Right atrium auricular region (tissue), 2 donors: ENCODE results near the gene CHST12. TPM values are rescaled to one million over a fixed set of nuclear protein-coding genes. Genes with fewer than 3 reads are reported as not detected.

ENCODE experiments used
- DNase-seq: peaks from one replicate; pipeline ENCODE4 v3.0.0-alpha.2; 2019; ENCODE audit warnings: low spot score
- H3K27ac ChIP-seq, 2 donors: fragments of 200-600 bp; sonication (generic); 1 replicate in 1 of 2; 2 replicates in 1 of 2; pipeline ENCODE4 v1.5.1; 2016 to 2019
- H3K27me3 ChIP-seq, 2 donors: fragments of 200-600 bp; sonication (generic); one replicate each; pipeline versions ENCODE4 v1.5.1 to v1.6.0; 2017 to 2019
- H3K36me3 ChIP-seq: fragments of 200-600 bp; sonication (generic); one replicate; pipeline ENCODE4 v1.5.1; 2016
- H3K4me1 ChIP-seq, 2 donors: fragments of 200-600 bp; sonication (generic); one replicate each; pipeline versions ENCODE4 v1.5.1 to v1.6.0; 2017 to 2019
- H3K4me3 ChIP-seq, 2 donors: fragments of 200-600 bp; sonication (generic); 1 replicate in 1 of 2; 2 replicates in 1 of 2; pipeline ENCODE4 v1.5.1; 2017 to 2019; ENCODE audit warnings: mild to moderate bottlenecking in 1 of 2, moderate library complexity in 1 of 2
- H3K9me3 ChIP-seq, 2 donors: fragments of 200-600 bp; sonication (generic); one replicate each; pipeline ENCODE4 v1.5.1; 2019
- CTCF ChIP-seq, 2 donors: fragments of 200-600 bp; sonication (generic); IDR thresholded peaks; one replicate each; pipeline ENCODE4 v1.5.1; 2019; ENCODE audit warnings: antibody characterized with exemption in 2 of 2
- total RNA-seq, 2 donors: library from RNA; depleted of rRNA; stranded (reverse); fragments of >200 nt; gene quantifications; one replicate each; pipeline ENCODE4 v1.1.0, GENCODE V29; 2016

CHST12 gene
- total RNA-seq, 2 donors from 2014 or later: 14.2 to 15.0 TPM

DNA sequence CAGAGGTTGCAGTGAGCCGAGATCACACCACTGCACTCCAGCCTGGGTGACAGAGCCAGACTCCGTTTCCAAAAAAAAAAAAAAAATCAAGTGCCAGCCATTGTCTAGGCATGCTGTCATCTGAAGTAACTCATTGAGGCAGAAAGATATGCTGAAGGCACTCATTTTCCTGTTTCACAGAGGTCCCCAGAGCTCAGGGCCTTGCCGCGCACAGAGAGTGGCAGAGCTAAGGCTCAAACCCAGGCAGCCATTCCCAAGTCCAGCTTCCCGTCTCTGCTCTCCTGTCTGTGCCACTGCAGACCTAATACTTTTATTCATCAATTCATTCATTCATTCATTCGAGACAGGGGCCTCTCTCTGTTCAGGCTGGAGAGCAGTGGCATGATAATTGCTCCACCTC is 69.3 kb downstream of the CHST12 start:
- Histone ChIP-seq H3K27ac (no peak overlapping the region), H3K4me1 (peaks cover 0 to 25% of the 10 kb centered on the region in 2 donors), H3K36me3 (no peaks in the 10 kb centered on the region), H3K27me3 (no peaks in the 10 kb centered on the region), H3K9me3 (no peaks in the 10 kb centered on the region), H3K4me3 (no peak overlapping the region)
- TF ChIP-seq CTCF (IDR thresholded peaks at IDR 0.05): no peak
- DNase-seq: no peak

DNA sequence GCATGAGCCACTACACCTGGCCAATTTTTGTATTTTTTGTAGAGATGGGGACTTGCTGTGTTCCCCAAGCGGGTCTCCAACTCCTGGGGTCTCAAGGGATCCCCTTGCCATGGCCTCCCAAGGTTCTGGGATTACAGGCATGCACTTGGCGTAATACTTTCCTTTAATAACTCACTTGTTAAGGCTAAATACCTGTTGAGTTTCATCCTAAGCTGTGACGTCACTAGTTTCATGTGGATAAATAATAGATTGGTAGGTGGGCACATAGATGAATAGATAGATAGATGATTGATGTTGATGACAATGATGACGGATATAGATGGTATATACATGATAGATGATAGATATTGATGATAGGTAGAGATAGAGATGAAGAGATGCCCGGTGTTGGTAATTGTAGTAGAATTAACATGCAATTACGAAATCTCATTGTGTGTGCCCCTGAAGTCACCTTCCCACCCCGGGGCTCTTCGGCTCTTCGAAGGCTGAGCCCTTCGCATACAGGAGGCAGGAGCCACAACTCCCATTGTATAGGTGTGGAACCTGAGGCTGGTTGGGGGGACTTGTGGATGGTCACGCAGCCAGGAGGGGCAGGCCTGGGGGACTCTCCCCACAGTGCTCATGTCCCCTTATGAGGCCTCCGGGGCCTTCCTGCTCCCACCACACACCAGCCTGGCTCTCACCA is 70.2 kb downstream of the CHST12 start:
- Histone ChIP-seq H3K27ac (no peak overlapping the region), H3K27me3 (no peaks in the 10 kb centered on the region), H3K9me3 (no peaks in the 10 kb centered on the region), H3K4me3 (no peak overlapping the region), H3K4me1 (peaks cover 0 to 33% of the 10 kb centered on the region in 2 donors), H3K36me3 (no peaks in the 10 kb centered on the region)
- TF ChIP-seq CTCF (IDR thresholded peaks at IDR 0.05): no peak
- no peak for DNase-seq

DNA sequence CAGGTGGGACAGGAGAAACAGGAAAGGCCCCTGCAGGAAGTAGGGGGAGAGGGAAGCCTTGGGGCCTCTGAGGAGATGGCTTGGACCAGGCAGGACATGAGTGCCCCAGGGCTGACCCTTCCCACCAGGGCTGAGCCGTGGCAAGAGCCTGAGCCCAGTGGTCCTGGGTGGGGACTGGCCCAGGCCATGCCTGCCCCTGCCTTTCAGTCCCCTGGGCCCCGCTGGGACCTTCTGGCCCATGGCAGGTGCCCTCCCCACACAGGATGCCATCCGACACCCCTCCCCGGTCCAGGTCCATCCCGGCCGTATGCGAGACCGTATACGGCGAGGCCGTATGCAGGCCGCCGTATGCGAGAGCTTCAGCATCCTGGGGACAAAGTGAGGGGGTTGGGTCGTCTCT is 70.8 kb downstream of the CHST12 start:
- no peak for DNase-seq
- no peak for TF ChIP-seq CTCF (IDR thresholded peaks at IDR 0.05)
- H3K4me1 ChIP-seq: peaks cover 0 to 34% of the 10 kb centered on the region in 2 donors
- H3K4me3 ChIP-seq: no peak overlapping the region
- no peaks in the 10 kb centered on the region for H3K27me3 ChIP-seq
- no peaks in the 10 kb centered on the region for H3K36me3 ChIP-seq
- no peaks in the 10 kb centered on the region for H3K9me3 ChIP-seq
- H3K27ac ChIP-seq: no peak overlapping the region

DNA sequence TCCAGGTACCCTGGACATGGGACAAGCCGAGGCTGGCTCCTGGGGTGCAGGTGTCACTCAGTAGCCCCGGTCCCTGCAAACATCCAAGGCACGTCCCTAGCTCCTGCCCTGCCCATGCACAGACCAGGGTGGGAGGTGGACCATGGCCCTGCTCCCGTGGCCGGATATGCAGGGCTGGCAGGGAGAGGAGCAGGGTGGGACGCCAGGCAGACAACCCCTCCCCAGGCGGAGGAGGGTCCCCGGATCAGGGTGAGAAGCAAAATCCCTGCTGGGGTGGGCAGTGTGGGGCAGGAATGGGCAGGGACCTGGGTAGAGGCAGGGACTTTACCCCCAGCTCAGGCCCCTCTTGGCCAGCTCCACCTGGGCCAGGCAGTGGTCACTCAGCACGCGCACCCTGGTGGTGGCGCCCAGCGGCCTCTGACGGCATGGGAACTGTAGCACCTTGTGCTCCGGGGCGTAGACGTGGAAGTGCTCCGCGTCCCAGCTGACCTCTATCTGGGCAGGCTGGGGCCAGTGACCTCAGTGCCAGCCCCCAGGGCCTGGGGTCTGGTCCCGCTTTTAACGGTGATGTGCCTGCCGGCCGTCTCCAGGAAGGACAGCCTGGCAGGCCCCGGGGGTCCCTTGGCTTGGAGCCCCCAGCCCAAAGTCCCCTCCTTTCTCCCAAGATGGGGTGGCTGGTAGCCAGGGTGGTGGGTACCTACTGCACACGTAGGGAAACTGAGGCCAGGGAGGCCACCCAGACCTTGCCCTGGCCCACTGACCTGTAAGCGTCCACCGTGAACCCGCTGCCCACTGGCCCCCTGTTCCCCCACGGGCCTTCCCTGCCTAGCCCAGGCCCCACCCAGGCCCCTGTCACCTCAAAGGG is 71.6 kb downstream of the CHST12 start:
- no peaks in the 10 kb centered on the region for H3K9me3 ChIP-seq
- no peaks in the 10 kb centered on the region for H3K27me3 ChIP-seq
- H3K4me3 ChIP-seq: no peak overlapping the region
- peaks cover 0 to 36% of the 10 kb centered on the region in 2 donors for H3K4me1 ChIP-seq
- no peaks in the 10 kb centered on the region for H3K36me3 ChIP-seq
- no peak for TF ChIP-seq CTCF (IDR thresholded peaks at IDR 0.05)
- no peak overlapping the region for H3K27ac ChIP-seq
- DNase-seq: no peak

DNA sequence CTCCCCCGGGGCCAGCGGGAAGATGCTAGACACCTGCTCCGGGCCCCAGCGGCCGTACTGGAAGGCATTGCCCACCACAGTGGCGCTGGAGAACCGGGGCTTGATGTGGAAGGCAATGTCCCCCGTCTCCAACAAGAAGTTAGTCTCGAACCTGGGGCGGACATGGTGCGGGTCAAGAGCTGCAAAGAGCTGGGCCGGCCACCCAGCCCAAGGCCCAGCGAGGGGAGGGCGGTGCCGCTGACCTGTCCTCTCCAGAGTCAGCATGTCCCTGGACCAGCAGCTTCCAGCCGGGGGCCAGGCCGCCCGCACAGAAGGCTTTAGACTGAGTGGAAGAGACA is 72.2 kb downstream of the CHST12 start:
- H3K9me3 ChIP-seq: no peaks in the 10 kb centered on the region
- H3K4me3 ChIP-seq: no peak overlapping the region
- no peak for TF ChIP-seq CTCF (IDR thresholded peaks at IDR 0.05)
- DNase-seq: no peak
- H3K36me3 ChIP-seq: no peaks in the 10 kb centered on the region
- peaks cover 0 to 36% of the 10 kb centered on the region in 2 donors for H3K4me1 ChIP-seq
- H3K27me3 ChIP-seq: no peaks in the 10 kb centered on the region
- H3K27ac ChIP-seq: no peak overlapping the region
